WTC11 (cell line): Measurements from ENCODE around the gene GUCY2C.

Experiments used
- ELF4 ChIP-seq: sonication (generic); formaldehyde crosslinking; IDR thresholded peaks from 2 replicates; pipeline ENCODE4 v1.8.1; 2022; ENCODE audit warnings: low read depth, mild to moderate bottlenecking, moderate library complexity, missing genetic modification reagents
- FOXP1 ChIP-seq: sonication (generic); formaldehyde crosslinking; IDR thresholded peaks from 2 replicates; pipeline ENCODE4 v1.8.0; 2022; ENCODE audit warnings: missing genetic modification reagents, mild to moderate bottlenecking, moderate library complexity, borderline replicate concordance

GRCh38 chr12:14578646-14579045, 117.8 kb downstream of the GUCY2C start:
- no peak for TF ChIP-seq ELF4
- TF ChIP-seq FOXP1 (CRISPR knock-in tag): no peak
